Neural cell (in vitro differentiated cells): ENCODE measurements around the gene SLC26A4.

Experiments
- CTCF ChIP-seq: fragments of 450-650 bp; IDR thresholded peaks from 2 replicates; pipeline ENCODE4 v1.5.1; 2014; ENCODE audit warnings: antibody characterized with exemption, mild to moderate bottlenecking, moderate library complexity; ENCODE audit not compliant: poor library complexity, severe bottlenecking
- EP300 ChIP-seq: fragments of 450-650 bp; conservative IDR thresholded peaks from 2 replicates; pipeline ENCODE4 v1.6.1; 2014; ENCODE audit warnings: antibody characterized with exemption, mild to moderate bottlenecking, moderate library complexity; ENCODE audit not compliant: poor library complexity, severe bottlenecking
- EZH2 ChIP-seq: fragments of 200-600, 300-800 bp; shearing (Covaris generic), sonication (generic); IDR thresholded peaks from 2 replicates; pipeline ENCODE4 v1.6.1; 2014; ENCODE audit warnings: antibody characterized with exemption, low read length, borderline replicate concordance, mild to moderate bottlenecking; ENCODE audit not compliant: insufficient read depth, poor library complexity, severe bottlenecking
- MXI1 ChIP-seq: fragments of 450-650 bp; conservative IDR thresholded peaks from 2 replicates; pipeline ENCODE4 v1.6.1; 2014; ENCODE audit warnings: antibody characterized with exemption, mild to moderate bottlenecking; ENCODE audit not compliant: poor library complexity, severe bottlenecking
- POLR2AphosphoS5 ChIP-seq: IDR thresholded peaks from 2 replicates; pipeline ENCODE4 v1.6.1; 2012
- RAD21 ChIP-seq: fragments of 450-650 bp; conservative IDR thresholded peaks from 2 replicates; pipeline ENCODE4 v1.6.1; 2014; ENCODE audit warnings: antibody characterized with exemption, mild to moderate bottlenecking, moderate library complexity
- SMC3 ChIP-seq: fragments of 450-650 bp; conservative IDR thresholded peaks from 2 replicates; pipeline ENCODE4 v1.6.1; 2014; ENCODE audit warnings: antibody characterized with exemption, mild to moderate bottlenecking, moderate library complexity; ENCODE audit not compliant: poor library complexity
- TAF1 ChIP-seq: IDR thresholded peaks from 2 replicates; pipeline ENCODE4 v1.6.1; 2012; ENCODE audit warnings: low read depth

GRCh38 chr7:107689553-107689952, 28.9 kb downstream of the SLC26A4 start:
- TF ChIP-seq EZH2 (no peak), CTCF (no peak), MXI1 (no peak), RAD21 (no peak), POLR2AphosphoS5 (no peak), EP300 (no peak), TAF1 (no peak), SMC3 (no peak)
